GM18873 (cell line): ENCODE measurements around the gene DCLK1.
"Not testable (repeated sequence)": the region's sequence is repeated elsewhere in the genome, so short reads cannot be mapped to it uniquely, and the experiment has no call there.

Experiments
- ATAC-seq: cut with Tn5 transposase; IDR thresholded peaks from one replicate; pipeline ENCODE4 v1.9.1; 2021; ENCODE audit warnings: mild to moderate bottlenecking, moderate library complexity, moderate number of reproducible peaks; ENCODE audit not compliant: unreplicated experiment, low FRiP score

Gene DCLK1

DNA sequence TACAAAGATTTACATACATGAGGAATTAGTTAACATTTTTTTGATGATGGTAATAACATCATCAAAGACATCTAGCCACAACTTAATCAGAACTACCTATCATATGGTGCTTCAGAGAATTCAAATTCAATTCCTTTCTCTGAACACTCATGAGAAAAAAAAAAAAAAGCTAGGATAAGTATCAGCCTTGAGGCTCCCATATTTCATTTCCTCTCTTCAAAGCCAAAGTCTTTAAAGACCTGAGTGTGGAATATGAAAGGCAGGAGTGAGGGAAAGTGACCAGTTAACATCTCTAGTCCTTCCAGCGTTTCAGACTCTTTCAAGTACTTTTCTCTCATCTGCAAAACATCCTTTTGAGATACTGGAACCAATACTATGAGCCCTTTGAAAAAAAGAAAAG, 137.5 kb downstream of the DCLK1 start:
- ATAC-seq: no peak

GRCh38 chr13:35992964-35993363, 138.2 kb downstream of the DCLK1 start:
- ATAC-seq: no peak

GRCh38 chr13:35990196-35990595, 141.0 kb downstream of the DCLK1 start:
- no peak for ATAC-seq

GRCh38 chr13:35988648-35989081, 142.5 kb downstream of the DCLK1 start:
- no peak for ATAC-seq

- no peak for ATAC-seq
Observed at GRCh38 chr13:35987572-35988513, 143.3 kb downstream of the DCLK1 start.

DNA sequence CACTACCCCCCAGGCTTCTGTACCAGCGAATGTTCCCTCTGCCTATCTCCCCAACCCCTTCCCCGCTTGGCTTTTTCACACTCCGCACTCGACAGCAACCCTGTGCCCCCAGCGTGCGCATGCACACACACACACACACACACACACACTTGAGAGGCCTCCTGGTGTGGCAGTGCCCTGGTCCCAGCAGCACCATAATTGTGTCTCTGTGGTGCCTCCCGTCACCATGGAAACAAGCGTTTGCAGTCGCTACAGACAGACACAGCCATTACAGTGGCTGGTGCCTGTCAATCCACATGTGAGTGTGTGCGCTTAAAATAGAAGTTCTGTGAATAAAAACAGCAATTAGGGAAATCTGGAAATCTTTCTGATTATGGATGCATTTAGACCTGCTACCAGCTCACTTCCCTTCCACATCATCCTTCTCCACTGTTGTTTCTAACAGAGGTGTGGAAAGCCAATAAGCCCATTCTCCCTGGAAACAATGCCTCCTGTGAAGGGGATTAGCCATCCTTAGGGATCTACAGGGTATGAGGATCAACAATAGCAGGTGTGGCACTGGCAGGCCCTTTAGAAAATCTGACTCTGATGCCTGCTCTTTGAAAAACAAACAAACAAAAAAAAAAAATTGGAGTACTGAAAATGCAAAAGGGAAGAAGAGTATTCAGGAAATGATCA, 146.3 kb downstream of the DCLK1 start:
- no peak for ATAC-seq

- no peak for ATAC-seq
Observed at GRCh38 chr13:35984287-35984686, 146.9 kb downstream of the DCLK1 start.

- ATAC-seq: not testable (repeated sequence)
Observed at GRCh38 chr13:35983703-35984102, 147.5 kb downstream of the DCLK1 start.

GRCh38 chr13:35983206-35983605, 148.0 kb downstream of the DCLK1 start:
- ATAC-seq: no peak

GRCh38 chr13:35979361-35979951, 151.7 kb downstream of the DCLK1 start:
- ATAC-seq: no peak

DNA sequence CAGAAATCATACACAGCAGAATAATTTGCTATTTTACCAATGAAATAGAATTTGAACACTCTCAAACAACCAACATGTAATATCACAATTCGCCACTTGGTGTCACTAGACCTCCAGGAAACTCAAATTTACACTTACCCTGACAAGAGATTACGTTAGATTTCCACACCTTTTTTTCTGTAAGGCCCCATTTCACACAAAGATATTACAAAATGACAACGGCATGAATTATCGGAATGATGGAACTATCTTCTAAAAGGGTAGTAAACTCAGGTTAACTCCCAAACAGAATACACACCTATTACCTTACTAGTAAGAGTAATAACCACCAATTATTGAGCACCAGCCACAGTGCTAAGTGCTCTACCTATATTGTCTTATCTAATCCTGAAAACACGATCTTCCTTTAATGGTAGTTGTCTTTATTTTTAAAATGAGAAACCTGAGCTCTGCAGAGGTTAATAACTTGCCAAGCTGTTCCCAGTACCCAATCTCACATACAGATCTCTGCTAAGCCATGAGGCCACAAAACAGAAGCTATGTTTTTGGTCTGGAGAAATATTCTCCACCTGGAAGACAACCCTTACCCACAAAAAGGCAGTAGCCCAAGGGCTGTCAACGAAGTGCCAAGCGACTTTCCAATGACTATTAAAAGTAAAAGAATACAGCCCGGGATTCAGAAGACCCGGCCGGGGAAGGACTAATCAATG, 152.4 kb downstream of the DCLK1 start:
- no peak for ATAC-seq

DNA sequence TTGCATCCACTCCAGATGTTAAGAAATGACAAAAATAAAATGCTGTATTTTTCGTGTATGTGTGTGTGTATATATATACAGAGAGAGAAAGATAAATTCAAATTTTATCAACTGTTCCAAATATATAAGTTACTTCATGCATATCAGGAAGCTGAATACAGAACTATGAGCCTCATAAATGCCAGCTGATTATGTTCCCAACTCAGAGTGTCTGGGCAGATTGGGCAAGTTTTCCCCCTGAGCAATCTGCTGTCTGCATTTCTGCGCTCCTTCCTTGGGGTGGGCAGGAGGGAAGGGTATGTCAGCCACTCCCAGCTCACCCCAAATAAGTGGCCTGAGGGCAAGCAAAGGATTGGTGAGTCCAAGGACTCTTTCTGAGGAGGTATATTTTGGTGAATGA, 154.1 kb downstream of the DCLK1 start:
- ATAC-seq: no peak

DNA sequence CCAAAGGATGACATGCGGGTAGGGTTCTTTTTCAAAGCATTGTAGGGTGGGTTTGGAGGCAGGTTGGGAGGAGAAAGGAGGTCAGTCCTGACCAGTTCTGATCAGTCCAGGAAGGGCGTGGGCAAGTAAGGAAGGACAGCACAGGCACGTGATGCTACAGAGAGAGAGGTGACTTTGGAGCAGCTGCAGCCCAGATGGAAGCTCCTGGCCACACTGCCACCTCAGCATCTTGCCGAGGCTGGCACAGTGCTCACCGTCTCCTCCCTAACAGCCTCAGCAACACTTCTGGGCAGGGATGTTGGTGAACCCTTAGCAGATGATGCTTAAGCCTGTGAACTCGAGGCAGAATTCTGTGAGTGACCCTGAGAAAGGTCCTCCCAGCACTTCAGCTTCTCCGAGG, 155.1 kb downstream of the DCLK1 start:
- ATAC-seq: no peak

GRCh38 chr13:35966951-35967350, 164.2 kb downstream of the DCLK1 start:
- not testable (repeated sequence) for ATAC-seq

GRCh38 chr13:35966024-35966423, 165.2 kb downstream of the DCLK1 start:
- ATAC-seq: no peak

GRCh38 chr13:35965226-35965927, 165.8 kb downstream of the DCLK1 start:
- no peak for ATAC-seq

DNA sequence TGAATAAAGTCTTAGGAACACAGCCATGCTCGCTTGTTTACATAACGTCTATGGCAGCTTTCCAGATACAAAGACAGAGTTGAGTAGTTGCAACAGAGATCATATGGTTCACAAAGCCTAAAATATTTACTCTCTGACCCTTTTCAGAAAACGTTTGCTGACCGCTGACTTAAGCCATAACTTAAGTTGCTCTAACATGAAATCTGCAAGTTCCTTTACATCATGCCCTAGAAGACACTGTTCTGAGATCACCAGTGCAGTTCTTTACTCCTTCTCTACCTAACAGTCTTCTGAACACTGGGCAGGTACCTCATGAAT, 166.4 kb downstream of the DCLK1 start:
- no peak for ATAC-seq

DNA sequence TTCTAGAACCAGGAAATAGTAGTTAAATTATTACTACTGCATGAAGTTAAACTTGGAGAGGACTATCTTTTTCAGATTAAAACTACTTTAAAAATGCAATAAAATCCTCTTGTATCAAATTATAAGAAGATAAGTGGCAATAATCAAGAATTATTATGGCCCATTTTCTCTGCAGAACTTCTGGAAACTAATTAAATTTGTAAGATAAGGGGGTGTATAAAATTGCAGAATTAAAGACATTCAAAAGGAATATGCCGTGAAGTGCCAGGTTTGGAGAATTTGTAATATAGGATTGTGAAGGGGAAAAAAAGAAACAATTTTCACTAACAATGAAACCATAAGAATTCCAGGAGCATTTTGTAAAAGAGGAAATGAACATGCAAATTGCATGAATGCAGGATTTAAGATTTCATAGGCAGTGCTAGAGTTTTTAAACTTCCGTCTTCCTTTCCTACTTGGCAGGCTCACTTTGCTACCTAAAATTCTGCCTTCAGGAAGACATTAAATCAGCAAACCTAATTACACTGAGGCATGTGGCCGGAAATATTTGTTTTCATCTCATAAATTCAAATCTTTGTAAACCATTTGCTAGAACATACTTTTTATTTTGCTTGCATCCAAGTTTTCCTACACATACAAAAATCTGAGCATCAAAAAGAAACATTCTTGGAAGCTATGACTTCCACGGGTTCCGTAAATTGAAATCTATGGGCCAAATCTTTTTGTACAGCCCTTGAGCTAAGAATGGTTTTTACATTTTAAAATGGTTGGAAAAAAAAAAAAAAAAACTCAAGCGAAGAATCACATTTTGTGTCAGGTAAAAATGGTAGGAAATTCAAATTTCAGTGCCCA, 166.9 kb downstream of the DCLK1 start:
- no peak for ATAC-seq

DNA sequence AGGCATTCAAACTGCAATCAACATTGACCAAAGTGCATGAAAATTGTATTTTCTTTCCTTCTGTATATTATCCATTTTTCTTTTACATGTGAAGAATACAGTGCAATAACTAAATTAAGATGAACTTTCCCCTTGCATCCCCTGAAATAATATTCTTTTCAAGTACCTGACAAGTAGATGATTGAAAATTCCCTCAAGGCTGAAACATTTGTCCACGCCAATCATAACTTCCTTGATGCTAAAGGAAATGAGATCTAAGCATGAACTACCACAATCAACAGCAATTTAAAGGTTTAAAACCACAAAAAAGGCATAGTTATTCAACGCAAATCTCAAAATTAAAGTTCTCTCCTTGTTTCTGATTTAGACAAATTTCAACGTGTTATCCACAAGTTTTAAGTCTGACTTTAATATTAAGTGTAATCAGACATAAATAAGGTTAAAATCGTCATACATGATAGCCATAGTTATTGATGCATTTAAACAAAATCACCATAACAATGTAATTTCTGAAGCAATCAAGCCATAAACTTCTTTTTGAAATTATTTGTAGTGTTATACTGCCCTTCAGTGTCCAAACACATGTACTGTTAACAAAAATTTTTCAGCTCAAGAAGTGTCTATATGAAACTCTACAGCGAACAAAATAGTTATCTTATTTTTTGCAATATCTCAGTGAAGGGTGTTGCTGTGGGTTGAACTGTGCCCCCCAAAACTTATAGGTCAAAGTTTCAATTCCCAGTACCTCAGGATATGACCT, 169.5 kb downstream of the DCLK1 start:
- no peak for ATAC-seq
